HG03097 (cell line): ENCODE measurements around the gene COL5A1.

Experiments used
- ATAC-seq: cut with Tn5 transposase; IDR thresholded peaks from one replicate; pipeline ENCODE4 v1.9.1; 2021; ENCODE audit not compliant: unreplicated experiment, low FRiP score

Gene COL5A1

GRCh38 chr9:134756098-134756497 lies 114.5 kb downstream of the COL5A1 start:
- ATAC-seq: no peak

DNA sequence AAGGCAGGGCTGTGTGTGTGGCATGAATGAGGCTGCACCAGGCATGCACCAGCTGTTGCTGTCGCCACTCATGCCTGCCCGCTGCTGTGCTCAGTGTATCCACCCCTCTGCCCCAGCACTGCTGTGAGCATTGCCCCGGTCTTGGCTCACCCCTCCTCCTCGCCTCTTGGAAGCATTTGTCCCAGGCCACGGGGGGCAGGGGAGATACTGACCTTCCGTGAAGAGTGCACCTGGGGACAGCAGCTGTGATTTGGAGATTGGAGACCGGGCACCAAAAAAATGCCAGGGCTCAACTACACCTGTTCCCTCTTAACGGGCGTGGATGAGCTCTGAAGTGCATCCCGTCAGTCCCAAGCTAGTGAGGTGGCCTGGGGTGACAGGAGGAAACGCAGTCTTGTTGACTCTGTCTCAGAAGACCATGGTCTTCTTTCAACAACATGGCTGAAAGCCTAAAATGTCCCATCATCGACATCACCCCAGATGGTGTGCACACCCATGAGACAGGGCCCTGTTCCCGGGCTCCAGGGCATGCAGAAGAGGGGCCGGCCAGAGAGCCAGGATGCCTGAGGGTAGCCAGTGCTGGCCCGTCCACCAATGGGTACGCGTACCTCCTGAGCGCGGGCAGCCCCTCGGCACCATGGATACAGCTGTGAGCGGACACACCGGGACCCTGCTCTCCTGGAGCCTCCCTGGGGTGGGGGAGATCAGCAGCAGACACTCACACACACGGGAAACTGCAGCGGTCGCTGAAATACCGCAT lies 115.8 kb downstream of the COL5A1 start:
- ATAC-seq: no peak

GRCh38 chr9:134758949-134759607 lies 117.5 kb downstream of the COL5A1 start:
- ATAC-seq: no peak

DNA sequence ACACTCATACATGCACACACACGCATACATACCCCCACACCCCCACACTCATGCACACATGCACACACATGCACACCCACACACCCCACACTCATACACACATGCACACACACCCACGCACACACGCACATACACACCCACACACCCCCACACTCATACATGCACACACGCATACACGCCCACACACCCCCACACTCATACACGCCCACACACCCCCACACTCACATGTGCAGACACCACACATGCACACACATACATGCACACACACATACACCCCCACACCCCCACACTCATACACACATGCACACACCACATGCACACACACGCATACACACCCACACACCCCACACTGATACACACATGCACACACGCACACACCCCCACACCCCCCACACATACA lies 118.3 kb downstream of the COL5A1 start:
- no peak for ATAC-seq

DNA sequence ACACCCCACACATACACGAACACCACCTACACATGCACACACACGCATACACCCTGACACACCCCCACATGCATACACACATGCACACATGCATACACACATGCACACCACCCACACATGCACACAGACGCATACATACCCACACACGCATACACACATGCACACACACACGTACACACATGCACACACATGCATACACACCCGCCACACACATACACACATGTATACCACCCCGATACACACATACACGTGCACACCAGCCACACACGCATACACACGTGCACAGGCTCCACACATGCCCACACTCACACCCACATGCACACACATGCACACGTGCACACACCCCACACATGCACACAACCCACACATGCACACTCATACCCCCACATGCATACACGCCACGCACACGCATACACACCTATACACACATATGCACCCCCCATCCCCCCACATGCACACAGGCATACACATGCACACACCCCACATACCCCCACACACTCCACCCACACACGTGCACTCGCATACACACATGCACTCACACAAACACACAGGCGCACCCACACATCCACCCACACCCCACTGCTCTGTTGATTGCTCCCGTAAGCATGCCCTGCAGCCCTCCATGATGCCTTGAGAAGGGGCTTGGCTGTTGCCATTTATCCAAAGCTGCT lies 119.3 kb downstream of the COL5A1 start:
- ATAC-seq: no peak

GRCh38 chr9:134764473-134765269 lies 123.1 kb downstream of the COL5A1 start:
- ATAC-seq: no peak

DNA sequence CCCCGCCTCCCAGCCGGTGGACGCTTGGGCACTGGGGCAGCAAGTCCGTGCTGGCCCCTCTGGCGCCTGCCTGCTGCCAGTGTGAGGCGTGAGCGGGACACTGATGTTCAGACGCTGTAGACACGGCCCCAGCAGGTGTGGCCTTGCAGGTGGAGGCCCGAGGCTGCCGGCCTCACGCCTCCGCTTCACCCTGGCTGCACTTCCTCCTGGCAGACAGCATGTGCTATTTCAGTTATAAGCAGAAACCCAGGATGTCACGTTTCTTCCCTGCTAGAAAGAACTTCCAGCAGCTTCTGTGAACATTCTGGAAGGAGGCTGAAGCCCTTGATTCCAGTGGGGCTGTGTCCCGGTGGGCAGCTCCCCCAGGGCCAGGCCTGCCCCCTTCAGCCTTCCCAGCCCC lies 124.2 kb downstream of the COL5A1 start:
- ATAC-seq: no peak

GRCh38 chr9:134766587-134766986 lies 125.0 kb downstream of the COL5A1 start:
- no peak for ATAC-seq

DNA sequence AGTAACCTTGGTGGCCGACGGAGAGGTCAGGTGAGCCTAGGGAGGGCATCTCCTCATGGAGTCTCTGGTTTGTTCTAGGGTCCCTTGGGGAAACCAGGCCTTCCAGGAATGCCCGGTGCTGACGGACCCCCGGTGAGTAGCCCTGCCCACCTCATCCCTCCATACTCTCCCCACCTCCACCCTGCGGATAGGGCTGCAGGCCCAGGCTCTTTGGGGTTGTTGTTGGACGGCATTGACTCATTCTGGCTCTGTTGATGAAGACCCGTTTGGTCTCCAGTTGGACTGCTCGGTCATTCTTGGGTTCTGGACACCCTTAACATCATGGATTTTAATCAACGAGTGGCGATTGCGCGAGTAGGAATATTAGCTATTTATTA lies 126.7 kb downstream of the COL5A1 start:
- no peak for ATAC-seq

- no peak for ATAC-seq
Observed at GRCh38 chr9:134768709-134769351, 127.2 kb downstream of the COL5A1 start.

- no peak for ATAC-seq
Observed at GRCh38 chr9:134770972-134771971, 129.7 kb downstream of the COL5A1 start.

- no peak for ATAC-seq
Observed at GRCh38 chr9:134772331-134772730, 130.7 kb downstream of the COL5A1 start.

- ATAC-seq: no peak
Observed at GRCh38 chr9:134773842-134774241, 132.2 kb downstream of the COL5A1 start.

DNA sequence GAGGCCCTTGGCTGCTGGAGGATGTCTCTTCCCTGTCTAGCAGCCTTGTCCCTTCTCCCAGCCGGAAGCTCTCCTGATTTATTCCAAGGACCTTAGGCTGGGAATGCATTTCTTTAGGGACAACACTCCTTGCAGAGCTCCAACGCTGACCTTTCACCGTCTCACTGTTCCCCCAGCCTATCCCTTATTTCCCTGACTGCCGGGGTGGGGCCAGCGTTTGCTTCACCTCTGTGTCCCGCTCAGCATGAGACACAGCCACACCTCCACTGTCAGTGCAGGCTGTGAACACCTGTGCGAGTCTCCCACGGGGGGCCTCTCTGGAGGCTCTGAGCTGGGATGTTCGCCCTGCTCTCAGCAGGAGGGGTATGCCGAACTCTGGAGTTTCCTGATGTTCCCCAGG lies 132.8 kb downstream of the COL5A1 start:
- ATAC-seq: no peak

DNA sequence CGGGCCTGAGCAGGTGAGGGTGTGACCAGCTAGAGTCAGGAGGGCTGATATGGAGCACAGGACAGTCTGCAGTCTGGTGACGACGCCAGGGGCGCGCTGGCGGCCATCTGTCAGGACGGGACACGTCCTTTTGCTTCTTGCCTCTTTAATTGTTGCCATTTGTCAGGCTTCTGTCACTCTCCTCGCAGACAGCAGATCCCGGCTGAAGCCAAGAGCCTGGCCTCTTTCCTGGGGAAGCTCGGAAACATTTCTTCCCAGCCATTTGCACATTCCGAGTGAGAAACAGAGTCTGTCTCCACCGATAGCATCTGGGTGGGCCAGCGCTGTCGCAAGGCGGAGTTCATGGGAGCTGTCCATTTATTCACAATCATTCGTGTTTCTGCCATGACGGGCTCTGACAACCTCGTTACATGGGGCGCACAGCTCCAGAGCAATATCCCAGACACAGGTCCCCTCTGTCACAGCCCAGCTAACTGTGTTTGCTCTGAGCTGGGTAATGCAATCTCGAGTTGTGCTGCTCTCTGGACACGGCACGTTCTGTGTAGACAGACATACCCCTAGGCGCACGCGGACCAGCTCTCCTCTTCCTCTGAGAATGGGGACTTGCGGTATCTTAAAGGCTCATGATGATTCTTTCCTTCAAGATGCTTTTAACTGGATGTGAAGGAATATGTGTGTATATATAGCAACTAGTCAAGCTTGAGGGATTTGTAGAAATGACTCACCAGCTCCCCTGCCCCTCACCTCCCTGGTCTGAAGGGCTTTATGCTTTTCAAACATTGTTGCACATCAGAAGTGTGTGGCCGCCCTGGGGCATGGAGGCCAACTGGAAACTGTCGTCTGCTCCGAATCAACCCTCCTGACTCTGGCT lies 133.7 kb downstream of the COL5A1 start:
- ATAC-seq: no peak

GRCh38 chr9:134776080-134776796 lies 134.6 kb downstream of the COL5A1 start:
- no peak for ATAC-seq

DNA sequence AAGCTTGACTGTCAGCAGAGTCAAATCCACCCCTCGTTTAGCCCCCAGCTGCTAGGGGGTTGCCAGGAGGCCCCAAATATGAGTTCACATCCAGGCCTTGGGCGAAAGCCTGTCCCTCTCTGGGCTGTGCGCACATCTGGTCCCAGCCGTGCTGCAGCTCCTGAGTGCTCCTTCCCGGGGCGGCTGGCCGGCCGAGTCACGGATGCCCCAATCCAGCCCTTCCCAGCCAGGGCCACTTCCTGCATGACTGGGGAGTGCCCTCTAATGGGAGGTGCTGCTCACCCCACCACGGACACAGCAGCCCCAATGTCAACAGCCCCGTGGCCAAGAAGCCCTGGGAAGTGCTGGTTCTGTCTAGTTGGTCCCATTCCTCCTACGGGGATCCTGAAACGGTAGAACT lies 135.6 kb downstream of the COL5A1 start:
- no peak for ATAC-seq

DNA sequence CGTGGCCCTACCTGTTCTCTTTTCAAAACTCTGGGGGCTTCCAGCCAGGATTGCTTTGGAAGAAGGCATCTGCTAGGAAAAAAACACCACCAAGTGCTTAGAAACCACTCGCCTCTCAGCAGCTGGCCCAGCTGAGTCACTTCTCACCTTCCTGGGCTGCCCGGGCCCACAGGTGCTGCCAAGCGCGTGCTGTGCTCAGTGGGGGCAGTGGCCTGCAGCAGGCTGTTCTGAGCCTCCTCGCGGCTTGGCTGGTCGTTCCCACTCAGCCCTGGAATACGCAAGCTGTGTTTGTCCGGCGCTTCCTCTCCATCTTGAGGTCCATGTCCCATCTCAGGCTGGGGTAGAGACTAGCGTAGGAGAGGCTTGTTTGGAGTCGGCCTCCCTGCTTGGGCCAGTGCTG lies 136.6 kb downstream of the COL5A1 start:
- ATAC-seq: no peak
